ENCODE data around the gene GRID2.

DNA sequence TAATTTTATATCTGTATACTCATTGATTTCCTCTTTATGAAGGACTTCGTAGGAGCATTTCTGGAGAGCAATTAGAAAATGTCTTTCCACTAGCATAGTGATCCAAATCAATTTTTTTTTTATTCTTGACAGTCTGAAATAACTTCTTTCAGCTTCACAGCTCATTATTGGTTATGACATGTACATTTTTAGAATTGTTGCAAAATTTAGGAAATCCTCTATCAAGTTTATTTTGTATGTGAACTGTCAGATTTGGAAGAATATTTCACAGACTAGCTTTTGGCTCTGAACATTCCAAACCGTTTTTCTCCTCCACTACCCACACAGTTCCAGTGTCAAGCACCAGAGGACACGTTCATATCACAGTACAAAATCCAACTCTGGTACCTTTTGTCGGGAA lies 1275.2 kb downstream of the GRID2 start:
- TF ChIP-seq CTCF (IDR thresholded peaks at IDR 0.05) (no peak), POLR2A (IDR thresholded peaks at IDR 0.05) (no peak)

Measured in tibial nerve (tissue), 3 donors.